WTC11 (cell line): ENCODE results near the gene USH2A. TPM values are rescaled to one million over a fixed set of nuclear protein-coding genes. Genes with fewer than 3 reads are reported as not detected.

Experiments used
- ATAC-seq: fragments of 200-7000 bp; cut with Tn5 transposase; 2 replicates; pipeline ENCODE4 v1.10.0; 2021; ENCODE audit warnings: mild to moderate bottlenecking, moderate library complexity
- CTCF ChIA-PET: fragments of 300-600 bp; sonication (Branson Sonifier 250); formaldehyde crosslinking; loops from one replicate; lab custom pipeline; 2021; ENCODE audit warnings: antibody characterized with exemption; lab: Charles Lee
- POLR2A ChIA-PET: fragments of 350-600 bp; sonication (Branson Sonifier 250); formaldehyde crosslinking; loops from one replicate; lab custom pipeline; 2021; ENCODE audit warnings: antibody characterized with exemption; lab: Charles Lee
- DNase-seq: peaks from one replicate; pipeline ENCODE4 v3.0.0; 2021; ENCODE audit warnings: low spot score
- H3K27ac Mint-ChIP-seq: 2 replicates; pipeline ENCODE4 v1.8.0; 2021; ENCODE audit warnings: mixed read lengths
- H3K27me3 Mint-ChIP-seq: 2 replicates; pipeline ENCODE4 v1.8.0; 2021; ENCODE audit warnings: low read depth, mild to moderate bottlenecking, moderate library complexity, mixed read lengths
- H3K36me3 Mint-ChIP-seq: 2 replicates; pipeline ENCODE4 v1.8.0; 2021; ENCODE audit warnings: mixed read lengths
- H3K4me1 Mint-ChIP-seq: 2 replicates; pipeline ENCODE4 v1.8.0; 2022; ENCODE audit warnings: mixed read lengths
- H3K4me3 Mint-ChIP-seq: 2 replicates; pipeline ENCODE4 v1.8.0; 2021; ENCODE audit warnings: mild to moderate bottlenecking, moderate library complexity, mixed read lengths
- H3K9me3 Mint-ChIP-seq: 2 replicates; pipeline ENCODE4 v1.8.0; 2021; ENCODE audit warnings: mixed read lengths
- ATF1 ChIP-seq: sonication (generic); formaldehyde crosslinking; IDR thresholded peaks from 2 replicates; pipeline ENCODE4 v1.8.1; 2023; ENCODE audit warnings: mild to moderate bottlenecking, moderate library complexity, missing genetic modification reagents
- ATF2 ChIP-seq: sonication (generic); formaldehyde crosslinking; IDR thresholded peaks from 2 replicates; pipeline ENCODE4 v1.8.1; 2022; ENCODE audit warnings: low read depth, missing genetic modification reagents, borderline replicate concordance
- CREM ChIP-seq: sonication (generic); formaldehyde crosslinking; IDR thresholded peaks from 2 replicates; pipeline ENCODE4 v1.8.1; 2022; ENCODE audit warnings: mild to moderate bottlenecking, missing genetic modification reagents, moderate library complexity
- E2F4 ChIP-seq: sonication (generic); formaldehyde crosslinking; IDR thresholded peaks from 2 replicates; pipeline ENCODE4 v1.8.1; 2022; ENCODE audit warnings: low read depth, mild to moderate bottlenecking, moderate library complexity, missing genetic modification reagents, borderline replicate concordance
- EMX1 ChIP-seq: fragments of 250-450 bp; sonication (Bioruptor Pico); IDR thresholded peaks from 2 replicates; pipeline ENCODE4 v1.8.0; 2021; ENCODE audit warnings: mild to moderate bottlenecking
- FOXK1 ChIP-seq: sonication (generic); formaldehyde crosslinking; IDR thresholded peaks from 2 replicates; pipeline ENCODE4 v1.8.0; 2022; ENCODE audit warnings: mild to moderate bottlenecking, moderate library complexity, missing genetic modification reagents
- HMGA2 ChIP-seq: fragments of 250-450 bp; sonication (Bioruptor Pico); IDR thresholded peaks from 2 replicates; pipeline ENCODE4 v1.4.0; 2021; ENCODE audit warnings: mild to moderate bottlenecking, moderate library complexity
- JAZF1 ChIP-seq: fragments of 250-450 bp; sonication (Bioruptor Pico); IDR thresholded peaks from 2 replicates; pipeline ENCODE4 v1.9.0; 2021; ENCODE audit warnings: moderate library complexity, mild to moderate bottlenecking, inconsistent platforms
- KAT7 ChIP-seq: sonication (generic); formaldehyde crosslinking; IDR thresholded peaks from 2 replicates; pipeline ENCODE4 v1.8.1; 2023; ENCODE audit warnings: missing genetic modification reagents, mild to moderate bottlenecking, borderline replicate concordance
- NFYB ChIP-seq: sonication (generic); formaldehyde crosslinking; conservative IDR thresholded peaks from 2 replicates; pipeline ENCODE4 v1.8.0; 2022; ENCODE audit warnings: low read depth, missing genetic modification reagents
- NR2C2 ChIP-seq: sonication (generic); formaldehyde crosslinking; IDR thresholded peaks from 2 replicates; pipeline ENCODE4 v1.8.0; 2022; ENCODE audit warnings: mild to moderate bottlenecking, missing genetic modification reagents
- OVOL2 ChIP-seq: fragments of 250-450 bp; sonication (Bioruptor Pico); IDR thresholded peaks from 2 replicates; pipeline ENCODE4 v1.9.0; 2021; ENCODE audit warnings: mild to moderate bottlenecking, borderline replicate concordance
- PRDM15 ChIP-seq: sonication (generic); formaldehyde crosslinking; IDR thresholded peaks from 2 replicates; pipeline ENCODE4 v1.8.0; 2022; ENCODE audit warnings: missing genetic modification reagents
- RORB ChIP-seq: fragments of 250-450 bp; sonication (Bioruptor Pico); IDR thresholded peaks from 2 replicates; pipeline ENCODE4 v1.9.0; 2021; ENCODE audit warnings: mild to moderate bottlenecking
- SMAD3 ChIP-seq: sonication (generic); formaldehyde crosslinking; IDR thresholded peaks from 2 replicates; pipeline ENCODE4 v1.8.0; 2022; ENCODE audit warnings: missing genetic modification reagents, mild to moderate bottlenecking, borderline replicate concordance
- SP1 ChIP-seq: sonication (generic); formaldehyde crosslinking; conservative IDR thresholded peaks from 2 replicates; pipeline ENCODE4 v1.8.1; 2022; ENCODE audit warnings: missing genetic modification reagents
- TEAD1 ChIP-seq: sonication (generic); formaldehyde crosslinking; IDR thresholded peaks from 2 replicates; pipeline ENCODE4 v1.8.0; 2022; ENCODE audit warnings: mild to moderate bottlenecking, missing genetic modification reagents
- TEAD4 ChIP-seq: sonication (generic); formaldehyde crosslinking; IDR thresholded peaks from 2 replicates; pipeline ENCODE4 v1.8.0; 2022; ENCODE audit warnings: mild to moderate bottlenecking, missing genetic modification reagents
- USF2 ChIP-seq: sonication (generic); formaldehyde crosslinking; IDR thresholded peaks from 2 replicates; pipeline ENCODE4 v1.8.1; 2023; ENCODE audit warnings: mild to moderate bottlenecking, missing genetic modification reagents, moderate library complexity
- ZBTB43 ChIP-seq: sonication (generic); formaldehyde crosslinking; IDR thresholded peaks from 2 replicates; pipeline ENCODE4 v1.8.1; 2023; ENCODE audit warnings: mild to moderate bottlenecking, missing genetic modification reagents
- ZNF219 ChIP-seq: sonication (generic); formaldehyde crosslinking; IDR thresholded peaks from 2 replicates; pipeline ENCODE4 v1.8.0; 2023; ENCODE audit warnings: missing genetic modification reagents, mild to moderate bottlenecking, borderline replicate concordance
- ZNF317 ChIP-seq: sonication (generic); formaldehyde crosslinking; IDR thresholded peaks from 2 replicates; pipeline ENCODE4 v1.8.1; 2023; ENCODE audit warnings: low read depth, mild to moderate bottlenecking, moderate library complexity, missing genetic modification reagents, borderline replicate concordance
- ZNF416 ChIP-seq: fragments of 250-450 bp; sonication (Bioruptor Pico); IDR thresholded peaks from 2 replicates; pipeline ENCODE4 v1.9.0; 2021; ENCODE audit warnings: mild to moderate bottlenecking, inconsistent platforms
- ZNF512 ChIP-seq: sonication (generic); formaldehyde crosslinking; IDR thresholded peaks from 2 replicates; pipeline ENCODE4 v1.8.1; 2022; ENCODE audit warnings: missing genetic modification reagents, borderline replicate concordance
- total RNA-seq: library from RNA; stranded (reverse); gene quantifications from 3 replicates; pipeline ENCODE4 v1.2.3, GENCODE V29; 2021

Gene USH2A
- total RNA-seq, 1 experiment from 2014 or later, result 0.37 TPM

GRCh38 chr1:215844777-215845176, 578.5 kb downstream of the USH2A start:
- Mint-ChIP-seq H3K4me3 (no peak overlapping the region), H3K36me3 (no peaks in the 10 kb centered on the region), H3K27me3 (no peaks in the 10 kb centered on the region), H3K9me3 (peaks cover 19% of the 10 kb centered on the region), H3K4me1 (no peaks in the 10 kb centered on the region), H3K27ac (no peak overlapping the region)
- CTCF ChIA-PET, result no interaction called here
- POLR2A ChIA-PET, result no interaction called here
- no peak for ATAC-seq
- TF ChIP-seq E2F4 (no peak), HMGA2 (CRISPR knock-in tag) (no peak), ATF1 (CRISPR knock-in tag) (no peak), FOXK1 (CRISPR knock-in tag) (no peak), ZNF416 (no peak), OVOL2 (no peak), JAZF1 (CRISPR knock-in tag) (no peak), ZBTB43 (CRISPR knock-in tag) (no peak), ATF2 (CRISPR knock-in tag) (no peak), SMAD3 (no peak), USF2 (CRISPR knock-in tag) (no peak), TEAD1 (CRISPR knock-in tag) (no peak), ZNF219 (CRISPR knock-in tag) (no peak), NR2C2 (CRISPR knock-in tag) (no peak), KAT7 (CRISPR knock-in tag) (no peak), TEAD4 (CRISPR knock-in tag) (no peak), ZNF317 (no peak), ZNF512 (CRISPR knock-in tag) (no peak), RORB (CRISPR knock-in tag) (no peak)
- no peak for DNase-seq

- ATAC-seq (no peak), DNase-seq (no peak)
- ChIA-PET CTCF (no interaction called here), POLR2A (no interaction called here)
- H3K4me3 Mint-ChIP-seq, result no peak overlapping the region
- no peaks in the 10 kb centered on the region for H3K27me3 Mint-ChIP-seq
- no peaks in the 10 kb centered on the region for H3K36me3 Mint-ChIP-seq
- peaks cover 19% of the 10 kb centered on the region for H3K9me3 Mint-ChIP-seq
- no peaks in the 10 kb centered on the region for H3K4me1 Mint-ChIP-seq
- H3K27ac Mint-ChIP-seq, result no peak overlapping the region
- TF ChIP-seq PRDM15 (CRISPR knock-in tag) (no peak), NFYB (CRISPR knock-in tag) (no peak), HMGA2 (CRISPR knock-in tag) (no peak), ZNF512 (CRISPR knock-in tag) (no peak), EMX1 (no peak), CREM (CRISPR knock-in tag) (no peak), ATF2 (CRISPR knock-in tag) (no peak), SP1 (no peak)
Measured at GRCh38 chr1:215844266-215844665, 579.0 kb downstream of the USH2A start.
